ENCODE measurements around the gene TRDMT1.

The TRDMT1 gene

DNA sequence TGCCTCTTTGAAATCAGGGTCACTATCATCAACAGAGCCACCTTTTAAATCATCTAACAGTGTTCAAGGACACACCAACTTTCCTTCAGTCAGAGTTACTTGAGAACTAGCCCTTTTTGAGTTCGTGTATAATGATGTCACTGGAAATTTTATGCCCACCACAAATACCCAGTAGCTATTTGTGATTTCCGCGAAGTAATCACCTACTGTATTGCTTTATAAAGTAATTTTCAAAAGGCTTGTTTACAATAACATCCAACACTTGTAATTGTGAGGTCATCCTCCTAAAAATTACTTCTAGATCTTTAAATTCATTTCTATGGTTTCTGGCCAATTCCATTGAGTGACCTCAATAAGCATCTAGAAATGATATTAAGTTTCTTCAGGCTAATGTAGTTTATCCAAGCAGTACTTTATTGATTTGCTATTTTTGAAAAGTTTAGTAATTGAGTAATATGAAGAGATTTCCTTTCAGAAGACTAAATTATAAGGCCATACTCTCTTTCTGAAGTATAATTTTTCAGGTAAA lies 12.8 kb downstream of the TRDMT1 start:
- H3K4me1 ChIP-seq (ENCODE audit: control insufficient read depth in 1 of 2, insufficient read depth in 2 of 2, low read length in 2 of 2), result no peaks in the 10 kb centered on the region
- H3K36me3 ChIP-seq (ENCODE audit: control insufficient read depth in 1 of 2, insufficient read depth in 2 of 2, low read length in 2 of 2), result no peaks in the 10 kb centered on the region
- H3K27me3 ChIP-seq (ENCODE audit: low read depth, low read length), result no peaks in the 10 kb centered on the region
- no peak overlapping the region for H3K27ac ChIP-seq (ENCODE audit: low read length)
- H3K9me3 ChIP-seq (ENCODE audit: control insufficient read depth in 1 of 2, low read length in 2 of 2), result no peaks in the 10 kb centered on the region
- no peak overlapping the region for H3K4me3 ChIP-seq (ENCODE audit: low read depth in 1 of 2, low read length in 2 of 2)

- Histone ChIP-seq H3K4me1 (ENCODE audit: control insufficient read depth in 1 of 2, insufficient read depth in 2 of 2, low read length in 2 of 2) (no peaks in the 10 kb centered on the region), H3K27me3 (ENCODE audit: low read depth, low read length) (no peaks in the 10 kb centered on the region), H3K9me3 (ENCODE audit: control insufficient read depth in 1 of 2, low read length in 2 of 2) (no peaks in the 10 kb centered on the region), H3K36me3 (ENCODE audit: control insufficient read depth in 1 of 2, insufficient read depth in 2 of 2, low read length in 2 of 2) (no peaks in the 10 kb centered on the region), H3K27ac (ENCODE audit: low read length) (no peak overlapping the region), H3K4me3 (ENCODE audit: low read depth in 1 of 2, low read length in 2 of 2) (no peak overlapping the region)
These were observed 15.6 kb downstream of the TRDMT1 start for GRCh38 chr10:17185873-17186272.

- H3K27ac ChIP-seq (ENCODE audit: low read length), result no peak overlapping the region
- H3K36me3 ChIP-seq (ENCODE audit: control insufficient read depth in 1 of 2, insufficient read depth in 2 of 2, low read length in 2 of 2), result no peaks in the 10 kb centered on the region
- no peaks in the 10 kb centered on the region for H3K9me3 ChIP-seq (ENCODE audit: control insufficient read depth in 1 of 2, low read length in 2 of 2)
- no peaks in the 10 kb centered on the region for H3K27me3 ChIP-seq (ENCODE audit: low read depth, low read length)
- no peaks in the 10 kb centered on the region for H3K4me1 ChIP-seq (ENCODE audit: control insufficient read depth in 1 of 2, insufficient read depth in 2 of 2, low read length in 2 of 2)
- H3K4me3 ChIP-seq (ENCODE audit: low read depth in 1 of 2, low read length in 2 of 2), result no peak overlapping the region
These were observed 18.4 kb downstream of the TRDMT1 start for GRCh38 chr10:17183110-17183509.

GRCh38 chr10:17181751-17182150 lies 19.7 kb downstream of the TRDMT1 start:
- Histone ChIP-seq H3K9me3 (ENCODE audit: control insufficient read depth in 1 of 2, low read length in 2 of 2) (no peaks in the 10 kb centered on the region), H3K4me1 (ENCODE audit: control insufficient read depth in 1 of 2, insufficient read depth in 2 of 2, low read length in 2 of 2) (no peaks in the 10 kb centered on the region), H3K4me3 (ENCODE audit: low read depth in 1 of 2, low read length in 2 of 2) (no peak overlapping the region), H3K36me3 (ENCODE audit: control insufficient read depth in 1 of 2, insufficient read depth in 2 of 2, low read length in 2 of 2) (no peaks in the 10 kb centered on the region), H3K27ac (ENCODE audit: low read length) (no peak overlapping the region), H3K27me3 (ENCODE audit: low read depth, low read length) (no peaks in the 10 kb centered on the region)

- H3K27ac ChIP-seq (ENCODE audit: low read length), result no peak overlapping the region
- H3K4me1 ChIP-seq (ENCODE audit: control insufficient read depth in 1 of 2, insufficient read depth in 2 of 2, low read length in 2 of 2), result no peaks in the 10 kb centered on the region
- H3K9me3 ChIP-seq (ENCODE audit: control insufficient read depth in 1 of 2, low read length in 2 of 2), result no peaks in the 10 kb centered on the region
- no peaks in the 10 kb centered on the region for H3K27me3 ChIP-seq (ENCODE audit: low read depth, low read length)
- H3K4me3 ChIP-seq (ENCODE audit: low read depth in 1 of 2, low read length in 2 of 2), result no peak overlapping the region
- H3K36me3 ChIP-seq (ENCODE audit: control insufficient read depth in 1 of 2, insufficient read depth in 2 of 2, low read length in 2 of 2), result no peaks in the 10 kb centered on the region
These were observed 20.4 kb downstream of the TRDMT1 start for GRCh38 chr10:17181110-17181509.

DNA sequence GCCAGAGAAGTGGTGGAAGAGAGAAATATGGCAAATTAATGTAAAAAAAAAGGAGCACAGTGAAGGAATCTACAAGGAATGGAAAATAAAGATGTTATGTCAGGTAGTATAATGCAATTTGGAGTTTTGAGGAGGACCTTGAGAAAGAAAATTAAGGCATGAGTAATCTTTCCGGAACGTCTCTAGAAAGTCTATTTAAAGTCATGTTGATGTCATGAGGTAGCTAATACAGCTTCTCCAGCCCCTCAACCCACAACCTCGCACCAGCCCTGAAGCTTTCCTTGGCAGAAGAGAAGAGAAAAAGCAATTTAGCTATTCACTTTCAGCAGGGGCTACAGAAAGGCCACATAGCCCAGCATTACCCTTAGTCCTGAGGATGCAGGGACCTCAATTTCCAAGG lies 22.5 kb downstream of the TRDMT1 start:
- H3K36me3 ChIP-seq (ENCODE audit: control insufficient read depth in 1 of 2, insufficient read depth in 2 of 2, low read length in 2 of 2), result no peaks in the 10 kb centered on the region
- no peak overlapping the region for H3K27ac ChIP-seq (ENCODE audit: low read length)
- no peak overlapping the region for H3K4me3 ChIP-seq (ENCODE audit: low read depth in 1 of 2, low read length in 2 of 2)
- no peaks in the 10 kb centered on the region for H3K27me3 ChIP-seq (ENCODE audit: low read depth, low read length)
- H3K9me3 ChIP-seq (ENCODE audit: control insufficient read depth in 1 of 2, low read length in 2 of 2), result no peaks in the 10 kb centered on the region
- peaks cover 0 to 10% of the 10 kb centered on the region in 2 donors for H3K4me1 ChIP-seq (ENCODE audit: control insufficient read depth in 1 of 2, insufficient read depth in 2 of 2, low read length in 2 of 2)

DNA sequence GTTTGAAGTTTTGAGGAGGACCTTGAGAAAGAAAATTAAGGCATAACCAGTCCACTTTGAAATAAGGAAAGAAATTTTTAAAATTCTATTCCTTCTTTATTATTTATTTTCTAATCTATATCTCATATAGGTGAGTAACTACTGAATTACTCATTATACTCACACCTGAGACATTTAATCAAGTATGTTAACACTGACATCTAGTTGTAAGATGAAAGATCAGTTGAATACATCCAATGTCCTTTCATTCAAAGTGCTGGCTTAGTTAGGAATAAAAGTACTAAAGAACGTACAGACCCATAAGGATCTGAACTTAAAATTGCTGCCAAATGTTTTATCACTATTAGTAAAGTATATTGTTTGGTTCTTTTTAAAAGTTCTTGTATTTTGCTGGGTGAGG lies 23.5 kb downstream of the TRDMT1 start:
- Histone ChIP-seq H3K9me3 (ENCODE audit: control insufficient read depth in 1 of 2, low read length in 2 of 2) (no peaks in the 10 kb centered on the region), H3K36me3 (ENCODE audit: control insufficient read depth in 1 of 2, insufficient read depth in 2 of 2, low read length in 2 of 2) (no peaks in the 10 kb centered on the region), H3K4me3 (ENCODE audit: low read depth in 1 of 2, low read length in 2 of 2) (no peak overlapping the region), H3K27me3 (ENCODE audit: low read depth, low read length) (no peaks in the 10 kb centered on the region), H3K27ac (ENCODE audit: low read length) (no peak overlapping the region), H3K4me1 (ENCODE audit: control insufficient read depth in 1 of 2, insufficient read depth in 2 of 2, low read length in 2 of 2) (peaks cover 0 to 10% of the 10 kb centered on the region in 2 donors)

GRCh38 chr10:17177014-17177413 lies 24.5 kb downstream of the TRDMT1 start:
- no peak overlapping the region for H3K4me3 ChIP-seq (ENCODE audit: low read depth in 1 of 2, low read length in 2 of 2)
- peaks cover 0 to 10% of the 10 kb centered on the region in 2 donors for H3K4me1 ChIP-seq (ENCODE audit: control insufficient read depth in 1 of 2, insufficient read depth in 2 of 2, low read length in 2 of 2)

GRCh38 chr10:17176091-17176490 lies 25.4 kb downstream of the TRDMT1 start:
- no peak overlapping the region for H3K27ac ChIP-seq (ENCODE audit: low read length)
- no peaks in the 10 kb centered on the region for H3K9me3 ChIP-seq (ENCODE audit: control insufficient read depth in 1 of 2, low read length in 2 of 2)
- no peak overlapping the region for H3K4me3 ChIP-seq (ENCODE audit: low read depth in 1 of 2, low read length in 2 of 2)
- H3K36me3 ChIP-seq (ENCODE audit: control insufficient read depth in 1 of 2, insufficient read depth in 2 of 2, low read length in 2 of 2), result no peaks in the 10 kb centered on the region
- H3K27me3 ChIP-seq (ENCODE audit: low read depth, low read length), result no peaks in the 10 kb centered on the region
- peaks cover 0 to 10% of the 10 kb centered on the region in 2 donors for H3K4me1 ChIP-seq (ENCODE audit: control insufficient read depth in 1 of 2, insufficient read depth in 2 of 2, low read length in 2 of 2)

More at GRCh38 chr10:17177014-17177413, 24.5 kb downstream of the TRDMT1 start:
- no peaks in the 10 kb centered on the region for H3K36me3 ChIP-seq (ENCODE audit: control insufficient read depth in 1 of 2, insufficient read depth in 2 of 2, low read length in 2 of 2)
- no peak overlapping the region for H3K27ac ChIP-seq (ENCODE audit: low read length)
- H3K27me3 ChIP-seq (ENCODE audit: low read depth, low read length), result no peaks in the 10 kb centered on the region
- no peaks in the 10 kb centered on the region for H3K9me3 ChIP-seq (ENCODE audit: control insufficient read depth in 1 of 2, low read length in 2 of 2)

DNA sequence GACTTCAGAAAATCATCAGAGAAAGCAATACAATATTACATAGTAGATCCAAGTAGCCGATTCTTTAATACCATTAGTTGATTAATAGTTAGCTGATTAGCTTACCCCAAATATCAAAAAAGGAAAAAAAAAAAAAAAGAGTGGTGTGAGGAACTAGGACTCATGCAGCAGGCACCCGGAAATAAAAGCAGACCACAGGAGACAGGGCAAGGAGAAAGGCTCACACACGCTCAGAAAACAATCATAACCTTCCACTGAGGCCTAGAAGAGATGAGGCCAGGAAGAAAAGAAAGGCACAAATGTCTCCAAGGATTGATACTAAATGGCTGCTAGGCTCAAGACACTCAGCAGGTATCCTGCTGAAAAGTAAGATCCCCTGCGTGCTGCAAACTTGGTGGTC lies 25.9 kb downstream of the TRDMT1 start:
- Histone ChIP-seq H3K36me3 (ENCODE audit: control insufficient read depth in 1 of 2, insufficient read depth in 2 of 2, low read length in 2 of 2) (no peaks in the 10 kb centered on the region), H3K27ac (ENCODE audit: low read length) (no peak overlapping the region), H3K9me3 (ENCODE audit: control insufficient read depth in 1 of 2, low read length in 2 of 2) (no peaks in the 10 kb centered on the region), H3K4me3 (ENCODE audit: low read depth in 1 of 2, low read length in 2 of 2) (peak overlapping the region; percentile 22 to 35), H3K4me1 (ENCODE audit: control insufficient read depth in 1 of 2, insufficient read depth in 2 of 2, low read length in 2 of 2) (peaks cover 0 to 10% of the 10 kb centered on the region in 2 donors), H3K27me3 (ENCODE audit: low read depth, low read length) (no peaks in the 10 kb centered on the region)

DNA sequence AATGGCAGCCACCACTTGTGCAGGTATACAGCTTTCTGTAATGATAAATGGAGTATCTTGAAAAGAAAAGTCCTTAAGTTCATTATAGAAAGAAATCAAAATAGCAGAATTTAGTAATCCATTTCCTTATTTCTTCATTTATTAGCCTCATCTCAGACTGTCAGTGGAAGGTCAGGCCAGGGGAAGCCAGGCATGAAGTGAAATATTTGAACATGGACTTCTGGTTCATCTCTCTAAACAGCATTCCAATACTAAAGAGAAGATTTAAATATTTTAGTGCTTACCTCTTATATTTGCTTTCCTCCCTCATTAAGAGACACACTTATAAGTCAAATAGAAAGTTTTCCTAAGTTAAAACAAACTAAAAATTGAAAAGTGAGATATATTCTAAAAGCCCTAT lies 26.8 kb downstream of the TRDMT1 start:
- Histone ChIP-seq H3K36me3 (ENCODE audit: control insufficient read depth in 1 of 2, insufficient read depth in 2 of 2, low read length in 2 of 2) (no peaks in the 10 kb centered on the region), H3K27me3 (ENCODE audit: low read depth, low read length) (no peaks in the 10 kb centered on the region), H3K9me3 (ENCODE audit: control insufficient read depth in 1 of 2, low read length in 2 of 2) (no peaks in the 10 kb centered on the region), H3K4me3 (ENCODE audit: low read depth in 1 of 2, low read length in 2 of 2) (no peak overlapping the region), H3K27ac (ENCODE audit: low read length) (no peak overlapping the region), H3K4me1 (ENCODE audit: control insufficient read depth in 1 of 2, insufficient read depth in 2 of 2, low read length in 2 of 2) (peaks cover 0 to 10% of the 10 kb centered on the region in 2 donors)

DNA sequence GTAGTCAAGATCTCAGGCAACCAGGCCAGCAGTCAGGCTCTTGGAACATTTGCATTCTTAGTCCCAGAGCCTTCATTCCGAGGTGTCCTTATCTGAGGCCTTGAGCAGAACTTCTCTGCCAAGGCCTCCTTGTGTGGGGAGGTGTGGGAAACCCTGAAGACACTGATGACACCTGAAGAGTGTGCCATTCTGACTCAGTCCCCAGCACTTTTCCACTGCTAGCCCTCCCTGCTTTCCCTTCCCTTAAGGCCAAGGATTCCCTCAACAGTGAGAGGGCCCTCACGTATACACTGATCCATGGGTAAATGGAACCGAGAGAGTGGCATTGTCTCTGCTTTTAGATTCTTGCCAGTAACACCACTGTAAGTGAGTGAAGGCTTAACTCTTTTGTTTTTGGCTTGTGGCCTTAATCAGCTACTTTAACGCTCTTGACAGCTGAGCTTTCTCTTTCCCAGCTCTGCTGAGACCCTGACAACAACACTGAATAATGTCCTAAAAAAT lies 30.3 kb downstream of the TRDMT1 start:
- Histone ChIP-seq H3K9me3 (ENCODE audit: control insufficient read depth in 1 of 2, low read length in 2 of 2) (no peaks in the 10 kb centered on the region), H3K36me3 (ENCODE audit: control insufficient read depth in 1 of 2, insufficient read depth in 2 of 2, low read length in 2 of 2) (no peaks in the 10 kb centered on the region), H3K4me1 (ENCODE audit: control insufficient read depth in 1 of 2, insufficient read depth in 2 of 2, low read length in 2 of 2) (peaks cover 0 to 10% of the 10 kb centered on the region in 2 donors), H3K27me3 (ENCODE audit: low read depth, low read length) (no peaks in the 10 kb centered on the region), H3K27ac (ENCODE audit: low read length) (no peak overlapping the region), H3K4me3 (ENCODE audit: low read depth in 1 of 2, low read length in 2 of 2) (no peak overlapping the region)
